Neural cell (in vitro differentiated cells): ENCODE data around the gene OR5T1.

Experiments
- EZH2 ChIP-seq: fragments of 200-600, 300-800 bp; shearing (Covaris generic), sonication (generic); IDR thresholded peaks from 2 replicates; pipeline ENCODE4 v1.6.1; 2014; ENCODE audit warnings: antibody characterized with exemption, low read length, borderline replicate concordance, mild to moderate bottlenecking; ENCODE audit not compliant: insufficient read depth, poor library complexity, severe bottlenecking
- POLR2AphosphoS5 ChIP-seq: IDR thresholded peaks from 2 replicates; pipeline ENCODE4 v1.6.1; 2012
- TF ChIP-seq, protein P1 (sequence below): fragments of 450-650 bp; IDR thresholded peaks from 2 replicates; pipeline ENCODE4 v1.5.1; 2014; ENCODE audit warnings: antibody characterized with exemption, mild to moderate bottlenecking, moderate library complexity; ENCODE audit not compliant: poor library complexity, severe bottlenecking

DNA sequence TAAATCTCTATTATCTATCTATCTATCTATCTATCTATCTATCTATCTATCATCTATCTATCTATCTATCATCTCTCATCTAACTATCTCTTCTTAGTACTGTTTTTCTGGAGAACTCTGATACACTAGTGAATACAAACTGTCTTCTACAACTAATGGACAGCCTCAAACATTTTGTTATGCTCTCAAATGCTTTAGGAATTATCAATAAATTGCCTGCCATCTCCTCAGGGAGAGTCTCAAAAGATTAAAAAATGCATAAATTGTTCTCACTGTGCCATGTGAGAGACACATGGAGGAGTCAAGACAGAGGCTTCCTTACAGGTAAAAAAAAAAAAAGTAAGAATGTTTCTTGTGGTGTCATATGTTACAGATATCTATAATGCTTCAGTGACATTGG lies 40.9 kb downstream of the OR5T1 start, which contains the start of gene OR8K3:
- TF ChIP-seq EZH2 (no peak), POLR2AphosphoS5 (no peak)
- TF ChIP-seq, protein P1, sequence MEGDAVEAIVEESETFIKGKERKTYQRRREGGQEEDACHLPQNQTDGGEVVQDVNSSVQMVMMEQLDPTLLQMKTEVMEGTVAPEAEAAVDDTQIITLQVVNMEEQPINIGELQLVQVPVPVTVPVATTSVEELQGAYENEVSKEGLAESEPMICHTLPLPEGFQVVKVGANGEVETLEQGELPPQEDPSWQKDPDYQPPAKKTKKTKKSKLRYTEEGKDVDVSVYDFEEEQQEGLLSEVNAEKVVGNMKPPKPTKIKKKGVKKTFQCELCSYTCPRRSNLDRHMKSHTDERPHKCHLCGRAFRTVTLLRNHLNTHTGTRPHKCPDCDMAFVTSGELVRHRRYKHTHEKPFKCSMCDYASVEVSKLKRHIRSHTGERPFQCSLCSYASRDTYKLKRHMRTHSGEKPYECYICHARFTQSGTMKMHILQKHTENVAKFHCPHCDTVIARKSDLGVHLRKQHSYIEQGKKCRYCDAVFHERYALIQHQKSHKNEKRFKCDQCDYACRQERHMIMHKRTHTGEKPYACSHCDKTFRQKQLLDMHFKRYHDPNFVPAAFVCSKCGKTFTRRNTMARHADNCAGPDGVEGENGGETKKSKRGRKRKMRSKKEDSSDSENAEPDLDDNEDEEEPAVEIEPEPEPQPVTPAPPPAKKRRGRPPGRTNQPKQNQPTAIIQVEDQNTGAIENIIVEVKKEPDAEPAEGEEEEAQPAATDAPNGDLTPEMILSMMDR = no peak
